Cardiac muscle cell (in vitro differentiated cells and primary cell): Measurements from ENCODE around the gene EPS15. TPM values are rescaled to one million over a fixed set of nuclear protein-coding genes. Genes with fewer than 3 reads are reported as not detected.
"Not testable (repeated sequence)": the region's sequence is repeated elsewhere in the genome, so short reads cannot be mapped to it uniquely, and the experiment has no call there.

ENCODE experiments used
- DNase-seq, 2 donors: peaks; one replicate each; pipeline versions ENCODE4 v3.0.0 to v3.0.0-alpha.2; 2010 to 2017; ENCODE audit warnings: low read depth in 1 of 2, low spot score in 1 of 2
- H3K27ac ChIP-seq: fragments of 200-600 bp; sonication (generic); 2 replicates; pipeline ENCODE4 v1.5.1; 2016
- H3K27me3 ChIP-seq: fragments of 200-600 bp; sonication (generic); 2 replicates; pipeline ENCODE4 v1.6.0; 2016; ENCODE audit warnings: control low read depth
- H3K36me3 ChIP-seq: fragments of 200-600 bp; sonication (generic); 2 replicates; pipeline ENCODE4 v1.5.1; 2016; ENCODE audit warnings: control low read depth
- H3K4me1 ChIP-seq: fragments of 200-600 bp; sonication (generic); 2 replicates; pipeline ENCODE4 v1.8.1; 2017; ENCODE audit warnings: low read depth, mild to moderate bottlenecking, mixed run types
- H3K4me3 ChIP-seq: fragments of 200-600 bp; sonication (generic); 2 replicates; pipeline ENCODE4 v1.5.1; 2016; ENCODE audit warnings: mild to moderate bottlenecking
- H3K9me3 ChIP-seq: fragments of 200-600 bp; sonication (generic); 2 replicates; pipeline ENCODE4 v1.5.1; 2017; ENCODE audit warnings: low read depth, mild to moderate bottlenecking, control low read depth
- polyA plus RNA-seq: library from polyadenylated mRNA; unstranded; fragments of >200 nt; fragmentation: Nextera tagmentation; extraction: Ambion mirVana; gene quantifications from 2 replicates; pipeline ENCODE4 v1.2.1, GENCODE V29; 2016
- total RNA-seq: library from RNA; depleted of rRNA; stranded (reverse); fragments of >200 nt; gene quantifications from 2 replicates; pipeline ENCODE4 v1.2.3, GENCODE V29; 2016
- TF ChIP-seq, protein P1 (sequence below): IDR thresholded peaks from 2 replicates; pipeline ENCODE4 v1.5.1; 2012; ENCODE audit warnings: low read depth, mild to moderate bottlenecking, low read length

EPS15 gene
- total and polyA plus RNA-seq, 2 experiments from 2014 or later: 34.1 to 110 TPM

DNA sequence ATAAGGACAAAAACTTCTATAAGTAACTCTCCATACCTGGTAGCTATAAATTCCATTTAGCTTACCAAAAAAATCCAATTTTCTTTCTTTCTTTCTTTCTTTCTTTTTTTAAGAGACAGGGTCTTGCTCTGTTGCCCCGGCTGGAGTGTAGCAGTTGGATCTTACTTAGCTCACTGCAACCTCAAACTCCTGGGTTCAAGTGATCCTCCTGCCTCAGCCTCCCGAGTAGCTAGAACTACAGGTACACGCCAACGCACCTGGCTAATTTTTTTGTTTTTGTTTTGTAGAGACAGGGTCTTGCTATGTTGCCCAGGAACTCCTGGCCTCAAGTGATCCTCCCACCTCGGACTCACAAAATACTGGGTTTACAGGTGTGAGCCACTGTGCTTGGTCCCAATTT, 75.5 kb downstream of the EPS15 start:
- no peaks in the 10 kb centered on the region for H3K9me3 ChIP-seq
- H3K36me3 ChIP-seq: peaks cover 10% of the 10 kb centered on the region
- DNase-seq: no peak
- TF ChIP-seq, protein P1, sequence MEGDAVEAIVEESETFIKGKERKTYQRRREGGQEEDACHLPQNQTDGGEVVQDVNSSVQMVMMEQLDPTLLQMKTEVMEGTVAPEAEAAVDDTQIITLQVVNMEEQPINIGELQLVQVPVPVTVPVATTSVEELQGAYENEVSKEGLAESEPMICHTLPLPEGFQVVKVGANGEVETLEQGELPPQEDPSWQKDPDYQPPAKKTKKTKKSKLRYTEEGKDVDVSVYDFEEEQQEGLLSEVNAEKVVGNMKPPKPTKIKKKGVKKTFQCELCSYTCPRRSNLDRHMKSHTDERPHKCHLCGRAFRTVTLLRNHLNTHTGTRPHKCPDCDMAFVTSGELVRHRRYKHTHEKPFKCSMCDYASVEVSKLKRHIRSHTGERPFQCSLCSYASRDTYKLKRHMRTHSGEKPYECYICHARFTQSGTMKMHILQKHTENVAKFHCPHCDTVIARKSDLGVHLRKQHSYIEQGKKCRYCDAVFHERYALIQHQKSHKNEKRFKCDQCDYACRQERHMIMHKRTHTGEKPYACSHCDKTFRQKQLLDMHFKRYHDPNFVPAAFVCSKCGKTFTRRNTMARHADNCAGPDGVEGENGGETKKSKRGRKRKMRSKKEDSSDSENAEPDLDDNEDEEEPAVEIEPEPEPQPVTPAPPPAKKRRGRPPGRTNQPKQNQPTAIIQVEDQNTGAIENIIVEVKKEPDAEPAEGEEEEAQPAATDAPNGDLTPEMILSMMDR: no peak
- H3K27ac ChIP-seq: no peak overlapping the region
- H3K4me1 ChIP-seq: peaks cover 40% of the 10 kb centered on the region
- H3K27me3 ChIP-seq: no peaks in the 10 kb centered on the region
- H3K4me3 ChIP-seq: no peak overlapping the region

DNA sequence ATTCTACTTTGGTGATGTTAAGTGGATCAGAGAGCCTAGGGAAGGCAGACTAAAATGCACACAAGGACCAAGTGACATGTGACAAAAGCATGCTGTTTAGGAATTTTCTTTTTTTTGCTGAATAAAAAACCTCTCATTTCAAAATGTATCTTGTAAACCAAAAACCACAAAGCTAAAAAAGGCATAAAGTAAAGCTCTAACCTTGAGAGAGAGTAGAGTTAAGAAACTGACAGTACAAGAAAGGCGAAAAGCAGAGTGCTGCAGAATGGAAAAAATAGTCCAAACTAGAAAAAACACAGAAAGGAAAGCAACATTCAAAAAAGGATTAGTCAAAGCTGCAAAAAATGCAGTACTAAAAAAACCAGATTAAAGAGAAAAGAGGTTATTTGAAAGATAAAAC, 76.5 kb downstream of the EPS15 start:
- Histone ChIP-seq H3K4me3 (no peak overlapping the region), H3K4me1 (peaks cover 40% of the 10 kb centered on the region), H3K36me3 (peaks cover 20% of the 10 kb centered on the region), H3K27ac (peak overlapping the region; percentile 64), H3K9me3 (no peaks in the 10 kb centered on the region), H3K27me3 (no peaks in the 10 kb centered on the region)
- TF ChIP-seq, protein P1: no peak
- DNase-seq: no peak

DNA sequence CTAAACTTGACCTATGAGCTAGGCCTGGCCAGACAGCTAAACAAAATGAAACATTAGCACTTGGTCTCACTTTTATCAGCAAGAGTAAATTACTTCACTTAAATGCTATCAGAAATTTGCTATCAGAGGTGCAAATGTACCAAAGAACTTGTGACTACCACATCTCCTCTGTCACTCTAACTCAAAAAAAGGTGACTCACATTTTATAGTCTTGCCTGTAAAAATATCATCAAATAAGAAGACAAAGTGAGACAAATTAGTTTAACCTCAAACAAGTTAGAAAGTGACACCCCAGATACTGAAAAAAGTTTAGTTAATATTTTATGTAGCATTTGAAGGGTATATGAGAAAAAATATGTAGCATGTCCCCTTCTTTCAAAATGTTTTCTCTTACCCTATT, 76.9 kb downstream of the EPS15 start:
- no peak overlapping the region for H3K4me3 ChIP-seq
- peaks cover 21% of the 10 kb centered on the region for H3K36me3 ChIP-seq
- H3K27ac ChIP-seq: peak overlapping the region; percentile 64
- H3K9me3 ChIP-seq: no peaks in the 10 kb centered on the region
- peaks cover 40% of the 10 kb centered on the region for H3K4me1 ChIP-seq
- TF ChIP-seq, protein P1: no peak
- H3K27me3 ChIP-seq: no peaks in the 10 kb centered on the region
- DNase-seq: no peak

DNA sequence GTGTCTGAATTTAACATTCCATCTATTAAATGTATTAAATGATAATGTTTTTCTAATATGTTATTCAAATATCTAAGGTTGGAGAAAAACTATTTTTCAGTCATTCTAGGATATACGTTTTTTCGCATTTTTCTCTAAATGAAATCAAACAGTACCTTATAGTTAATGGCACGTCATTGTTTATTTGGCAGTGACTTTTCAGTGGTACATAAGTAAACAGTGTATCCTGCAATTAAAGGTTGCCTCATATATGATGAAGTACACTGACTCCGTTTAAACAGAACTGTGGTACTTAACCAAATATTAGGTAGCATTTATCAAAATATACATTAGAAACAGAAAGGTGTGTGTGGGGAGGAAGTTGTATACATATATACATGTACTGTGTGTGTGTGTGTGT, 79.2 kb downstream of the EPS15 start:
- Histone ChIP-seq H3K9me3 (no peaks in the 10 kb centered on the region), H3K27me3 (no peaks in the 10 kb centered on the region), H3K27ac (no peak overlapping the region), H3K4me1 (peaks cover 28% of the 10 kb centered on the region), H3K36me3 (peaks cover 29% of the 10 kb centered on the region), H3K4me3 (no peak overlapping the region)
- no peak for DNase-seq
- TF ChIP-seq, protein P1: no peak

DNA sequence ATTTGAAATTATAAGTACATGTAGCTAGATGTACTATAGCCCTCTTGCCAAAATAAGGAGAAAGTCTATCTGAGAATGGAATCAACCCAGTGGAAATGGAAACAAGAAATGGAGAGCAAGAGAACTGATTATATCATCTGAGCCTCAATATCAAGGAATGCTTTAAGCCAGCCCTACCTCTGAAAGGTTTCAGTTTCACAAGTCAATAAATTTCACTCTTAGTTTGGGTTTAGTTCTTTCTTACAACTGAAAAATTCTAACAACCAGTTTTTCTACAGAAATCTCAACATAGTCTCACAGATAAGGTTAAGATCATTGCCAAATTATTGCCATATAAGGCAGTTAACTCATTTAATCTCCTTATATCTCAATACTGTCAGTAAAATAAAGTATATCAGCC, 80.0 kb downstream of the EPS15 start:
- Histone ChIP-seq H3K36me3 (peaks cover 37% of the 10 kb centered on the region), H3K9me3 (no peaks in the 10 kb centered on the region), H3K27ac (no peak overlapping the region), H3K4me3 (no peak overlapping the region), H3K4me1 (peaks cover 23% of the 10 kb centered on the region), H3K27me3 (no peaks in the 10 kb centered on the region)
- no peak for DNase-seq
- TF ChIP-seq, protein P1: no peak

DNA sequence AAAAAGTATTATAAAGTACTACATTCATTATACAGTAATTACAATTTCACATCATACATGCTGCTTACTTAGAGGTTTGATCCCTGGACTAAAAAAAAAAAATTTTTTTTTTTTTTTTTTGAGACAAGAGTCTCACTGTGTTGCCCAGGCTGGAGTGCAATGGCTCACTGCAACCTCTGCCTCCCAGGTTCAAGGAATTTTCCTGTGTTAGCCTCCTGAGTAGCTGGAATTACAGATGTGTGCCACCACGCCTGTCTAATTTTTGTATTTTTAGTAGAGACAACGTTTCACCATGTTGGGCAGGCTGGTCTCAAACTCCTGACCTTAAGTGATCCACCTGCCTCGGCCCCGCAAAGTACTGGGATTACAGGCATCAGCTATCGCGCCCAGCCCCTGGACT, 81.7 kb downstream of the EPS15 start:
- not testable (repeated sequence) for H3K27me3 ChIP-seq, H3K9me3 ChIP-seq, H3K4me3 ChIP-seq, DNase-seq, H3K27ac ChIP-seq
- H3K4me1 ChIP-seq: peaks cover 19% of the 10 kb centered on the region
- H3K36me3 ChIP-seq: peaks cover 40% of the 10 kb centered on the region
